Transverse colon (tissue), 4 donors: ENCODE results near the gene TOP1. TPM values are rescaled to one million over a fixed set of nuclear protein-coding genes. Genes with fewer than 3 reads are reported as not detected.

Experiments used
- DNase-seq: peaks from one replicate; pipeline ENCODE4 v3.0.0-alpha.2; 2019
- H3K27ac ChIP-seq, 4 donors: fragments of 200-600 bp; sonication (generic); 2 replicates each; pipeline ENCODE4 v1.5.1; 2016 to 2018; ENCODE audit warnings: inconsistent platforms in 4 of 4
- H3K27me3 ChIP-seq: fragments of 200-600 bp; sonication (generic); 2 replicates; pipeline ENCODE4 v1.5.1; 2017; ENCODE audit warnings: inconsistent platforms
- H3K36me3 ChIP-seq, 4 donors: fragments of 200-600 bp; sonication (generic); 2 replicates each; pipeline ENCODE4 v1.5.1; 2017 to 2019; ENCODE audit warnings: inconsistent platforms in 4 of 4
- H3K4me1 ChIP-seq, 4 donors: fragments of 200-600 bp; sonication (generic); 2 replicates each; pipeline ENCODE4 v1.5.1; 2017 to 2020; ENCODE audit warnings: inconsistent platforms in 4 of 4
- H3K4me3 ChIP-seq, 4 donors: fragments of 200-600 bp; sonication (generic); 1 replicate in 1 of 4; 2 replicates in 3 of 4; pipeline versions ENCODE4 v1.5.1 to v1.6.1; 2017 to 2019; ENCODE audit warnings: inconsistent platforms in 4 of 4
- H3K9me3 ChIP-seq, 2 donors: fragments of 200-600 bp; sonication (generic); 2 replicates each; pipeline ENCODE4 v1.5.1; 2017 to 2019; ENCODE audit warnings: inconsistent platforms in 2 of 2
- CTCF ChIP-seq, 5 experiments: fragments of 200-600 bp in 3 of 5; fragments of 450-650 bp in 2 of 5; sonication (generic) in 3 of 5; IDR thresholded peaks; 1 replicate in 2 of 5; 2 replicates in 3 of 5; pipeline ENCODE4 v1.5.1; 2016 to 2017; ENCODE audit warnings: antibody characterized with exemption in 5 of 5, inconsistent platforms in 3 of 5, mild to moderate bottlenecking in 2 of 5, moderate library complexity in 1 of 5
- EP300 ChIP-seq: sonication (generic); formaldehyde crosslinking; IDR thresholded peaks from one replicate; pipeline ENCODE4 v1.6.1; 2017; ENCODE audit warnings: antibody characterized with exemption, low read depth
- POLR2A ChIP-seq: fragments of 450-650 bp; IDR thresholded peaks from one replicate; pipeline ENCODE4 v1.6.1; 2016; ENCODE audit warnings: antibody characterized with exemption, mild to moderate bottlenecking, moderate library complexity
- POLR2AphosphoS5 ChIP-seq, 3 donors: sonication (generic); formaldehyde crosslinking; IDR thresholded peaks; one replicate each; pipeline ENCODE4 v1.6.1; 2016; ENCODE audit warnings: antibody characterized with exemption in 3 of 3
- WGBS, 2 donors: methylation state at CpG; one replicate each; pipeline ENCODE4 v1.1.5; 2018; ENCODE audit warnings: low coverage in 1 of 2; 5-methylcytosine and 5-hydroxymethylcytosine counted together
- in situ Hi-C, 4 donors: fragments of 200-750 bp; cut with MboI; loops; one replicate each; pipeline versions ENCODE4 v1.15.0 to v1.15.1; 2017; ENCODE audit warnings: low sequenced_read_pairs in 3 of 4, low pct_ligation_motif_present in 1 of 4, low pct_unique_long_range_greater_than_20kb in 1 of 4
- intact Hi-C: fragments of 100-400 bp; cut with DNase I; formaldehyde crosslinking; loops from one replicate; pipeline ENCODE4 v1.15.1; 2023; ENCODE audit warnings: low total_unique reads
- total RNA-seq, 4 donors: library from RNA; depleted of rRNA; stranded (reverse); fragments of >200 nt; gene quantifications; one replicate each; pipeline ENCODE4 v1.1.0, GENCODE V29; 2016

Gene TOP1
- total RNA-seq, 4 donors from 2014 or later = 29.6 to 52.3 (median 36.9) TPM

GRCh38 chr20:41100001-41100480 is 71.4 kb downstream of the TOP1 start:
- H3K4me1 ChIP-seq = no peaks in the 10 kb centered on the region
- intact Hi-C loops = no loop called here
- H3K36me3 ChIP-seq = peaks cover 0 to 68% (median 22%) of the 10 kb centered on the region in 4 donors
- no peak overlapping the region for H3K4me3 ChIP-seq
- WGBS, 2 donors = 78 to 90% methylated on average over 4 to 9 of the region's 9 CpGs
- TF ChIP-seq POLR2A (no peak), POLR2AphosphoS5 (IDR thresholded peaks at IDR 0.05) (no peak), CTCF (IDR thresholded peaks at IDR 0.05) (no peak), EP300 (no peak)
- H3K27me3 ChIP-seq = no peaks in the 10 kb centered on the region
- no peaks in the 10 kb centered on the region for H3K9me3 ChIP-seq
- H3K27ac ChIP-seq = no peak overlapping the region
- in situ Hi-C loops = loop anchor here in 1 of 4 donors (25.0 kb wide), 1 partner anchor 363 kb away; no protein-coding TSS in a partner anchor
- no peak for DNase-seq

GRCh38 chr20:41101660-41102059 is 73.0 kb downstream of the TOP1 start:
- intact Hi-C loops (no loop called here), in situ Hi-C loops (loop anchor here in 1 of 4 donors (25.0 kb wide), 1 partner anchor 364 kb away; no protein-coding TSS in a partner anchor)
- Histone ChIP-seq H3K4me1 (no peaks in the 10 kb centered on the region), H3K4me3 (no peak overlapping the region), H3K27ac (no peak overlapping the region), H3K27me3 (no peaks in the 10 kb centered on the region), H3K36me3 (peaks cover 0 to 76% (median 19%) of the 10 kb centered on the region in 4 donors), H3K9me3 (no peaks in the 10 kb centered on the region)
- no peak for DNase-seq
- WGBS, 2 donors = 76% methylated on average over 2 of the region's 2 CpGs
- TF ChIP-seq CTCF (IDR thresholded peaks at IDR 0.05) (no peak), POLR2A (no peak), POLR2AphosphoS5 (IDR thresholded peaks at IDR 0.05) (no peak), EP300 (no peak)

- DNase-seq = no peak
- no peak for TF ChIP-seq POLR2AphosphoS5 (IDR thresholded peaks at IDR 0.05)
- no peak for TF ChIP-seq POLR2A
- no peak for TF ChIP-seq EP300
- TF ChIP-seq CTCF (IDR thresholded peaks at IDR 0.05) = no peak
- Histone ChIP-seq H3K27me3 (no peaks in the 10 kb centered on the region), H3K9me3 (no peaks in the 10 kb centered on the region), H3K4me1 (no peaks in the 10 kb centered on the region), H3K36me3 (peaks cover 0 to 54% (median 10%) of the 10 kb centered on the region in 4 donors), H3K4me3 (no peak overlapping the region), H3K27ac (no peak overlapping the region)
- intact Hi-C loops = no loop called here
- 88 to 100% methylated on average over 1 of the region's 1 CpG for WGBS, 2 donors
- in situ Hi-C loops = loop anchor here in 1 of 4 donors (25.0 kb wide), 1 partner anchor 371 kb away; no protein-coding TSS in a partner anchor
These were observed 79.9 kb downstream of the TOP1 start for GRCh38 chr20:41108531-41108930.

- no peak for DNase-seq
- H3K4me1 ChIP-seq = no peaks in the 10 kb centered on the region
- intact Hi-C loops = no loop called here
- no peaks in the 10 kb centered on the region for H3K9me3 ChIP-seq
- no peaks in the 10 kb centered on the region for H3K27me3 ChIP-seq
- in situ Hi-C loops = loop anchor here in 1 of 4 donors (25.0 kb wide), 1 partner anchor 373 kb away; no protein-coding TSS in a partner anchor
- H3K4me3 ChIP-seq = no peak overlapping the region
- no peak overlapping the region for H3K27ac ChIP-seq
- 95 to 98% methylated on average over 10 to 11 of the region's 11 CpGs for WGBS, 2 donors
- no peak for TF ChIP-seq CTCF (IDR thresholded peaks at IDR 0.05)
- no peak for TF ChIP-seq POLR2AphosphoS5 (IDR thresholded peaks at IDR 0.05)
- TF ChIP-seq POLR2A = no peak
- TF ChIP-seq EP300 = no peak
- peaks cover 0 to 61% (median 17%) of the 10 kb centered on the region in 4 donors for H3K36me3 ChIP-seq
These were observed 81.4 kb downstream of the TOP1 start for GRCh38 chr20:41110012-41110411.
